BLaER1 (cell line): Measurements from ENCODE around the gene TOB1.

ENCODE experiments used
- H3K27ac ChIP-seq: shearing (Covaris generic); formaldehyde crosslinking; 2 replicates; pipeline ENCODE4 v1.8.1; 2022
- H3K27me3 ChIP-seq: shearing (Covaris generic); formaldehyde crosslinking; 2 replicates; pipeline ENCODE4 v1.8.1; 2022
- H3K36me3 ChIP-seq: shearing (Covaris generic); formaldehyde crosslinking; 2 replicates; pipeline ENCODE4 v1.8.1; 2022
- H3K4me1 ChIP-seq: shearing (Covaris generic); formaldehyde crosslinking; 2 replicates; pipeline ENCODE4 v1.8.1; 2022
- H3K4me2 ChIP-seq: shearing (Covaris generic); formaldehyde crosslinking; 2 replicates; pipeline ENCODE4 v1.8.1; 2022
- H3K4me3 ChIP-seq: shearing (Covaris generic); formaldehyde crosslinking; 2 replicates; pipeline ENCODE4 v1.8.1; 2022
- H3K9ac ChIP-seq: shearing (Covaris generic); formaldehyde crosslinking; 2 replicates; pipeline ENCODE4 v1.8.1; 2022
- H3K9me3 ChIP-seq: shearing (Covaris generic); formaldehyde crosslinking; 2 replicates; pipeline ENCODE4 v1.8.1; 2022
- H4K20me1 ChIP-seq: shearing (Covaris generic); formaldehyde crosslinking; 2 replicates; pipeline ENCODE4 v1.8.1; 2022
- Cebpa-rat ChIP-seq: shearing (Covaris generic); IDR thresholded peaks from 2 replicates; pipeline ENCODE4 v1.8.1; 2022

Gene TOB1

GRCh38 chr17:50841277-50841948 lies 24.7 kb downstream of the TOB1 start:
- H3K27me3 ChIP-seq = no peaks in the 10 kb centered on the region
- H3K4me3 ChIP-seq = no peak overlapping the region
- no peaks in the 10 kb centered on the region for H4K20me1 ChIP-seq
- H3K27ac ChIP-seq = no peak overlapping the region
- H3K9me3 ChIP-seq = no peaks in the 10 kb centered on the region
- H3K4me1 ChIP-seq = peaks cover 10% of the 10 kb centered on the region
- TF ChIP-seq Cebpa-rat = no peak
- H3K4me2 ChIP-seq = no peak overlapping the region
- H3K9ac ChIP-seq = 0 out of 2 replicates have a peak overlapping the region, but pooled peaks have one; percentile 4
- H3K36me3 ChIP-seq = no peaks in the 10 kb centered on the region

GRCh38 chr17:50840311-50840851 lies 25.8 kb downstream of the TOB1 start:
- H3K9me3 ChIP-seq = no peaks in the 10 kb centered on the region
- no peaks in the 10 kb centered on the region for H3K36me3 ChIP-seq
- peaks cover 5% of the 10 kb centered on the region for H3K4me1 ChIP-seq
- H4K20me1 ChIP-seq = no peaks in the 10 kb centered on the region
- H3K27ac ChIP-seq = no peak overlapping the region
- TF ChIP-seq Cebpa-rat = no peak
- H3K4me2 ChIP-seq = no peak overlapping the region
- no peak overlapping the region for H3K9ac ChIP-seq
- no peaks in the 10 kb centered on the region for H3K27me3 ChIP-seq
- no peak overlapping the region for H3K4me3 ChIP-seq

- H3K36me3 ChIP-seq = no peaks in the 10 kb centered on the region
- H3K4me1 ChIP-seq = no peaks in the 10 kb centered on the region
- no peaks in the 10 kb centered on the region for H3K27me3 ChIP-seq
- H3K4me3 ChIP-seq = no peak overlapping the region
- no peak overlapping the region for H3K4me2 ChIP-seq
- H3K9me3 ChIP-seq = no peaks in the 10 kb centered on the region
- no peak overlapping the region for H3K27ac ChIP-seq
- no peak overlapping the region for H3K9ac ChIP-seq
- TF ChIP-seq Cebpa-rat = no peak
- H4K20me1 ChIP-seq = no peaks in the 10 kb centered on the region
These were observed 26.4 kb downstream of the TOB1 start for GRCh38 chr17:50839591-50840310.

GRCh38 chr17:50837980-50838954 lies 27.9 kb downstream of the TOB1 start:
- no peak for TF ChIP-seq Cebpa-rat
- H3K4me3 ChIP-seq = no peak overlapping the region
- no peak overlapping the region for H3K27ac ChIP-seq
- H3K4me1 ChIP-seq = 0 out of 2 replicates have a peak, but pooled peaks cover 7% of the 10 kb centered on the region
- H3K27me3 ChIP-seq = no peaks in the 10 kb centered on the region
- H3K9ac ChIP-seq = no peak overlapping the region
- no peaks in the 10 kb centered on the region for H4K20me1 ChIP-seq
- no peak overlapping the region for H3K4me2 ChIP-seq
- no peaks in the 10 kb centered on the region for H3K9me3 ChIP-seq
- no peaks in the 10 kb centered on the region for H3K36me3 ChIP-seq

GRCh38 chr17:50837286-50837979 lies 28.7 kb downstream of the TOB1 start:
- TF ChIP-seq Cebpa-rat = no peak
- H3K4me3 ChIP-seq = no peak overlapping the region
- H3K27me3 ChIP-seq = no peaks in the 10 kb centered on the region
- no peak overlapping the region for H3K27ac ChIP-seq
- H3K36me3 ChIP-seq = no peaks in the 10 kb centered on the region
- H3K4me2 ChIP-seq = no peak overlapping the region
- no peaks in the 10 kb centered on the region for H4K20me1 ChIP-seq
- no peak overlapping the region for H3K9ac ChIP-seq
- H3K9me3 ChIP-seq = no peaks in the 10 kb centered on the region
- H3K4me1 ChIP-seq = 0 out of 2 replicates have a peak, but pooled peaks cover 7% of the 10 kb centered on the region

- Histone ChIP-seq H3K27me3 (no peaks in the 10 kb centered on the region), H4K20me1 (no peaks in the 10 kb centered on the region), H3K27ac (no peak overlapping the region), H3K4me1 (0 out of 2 replicates have a peak, but pooled peaks cover 7% of the 10 kb centered on the region), H3K4me3 (no peak overlapping the region), H3K4me2 (no peak overlapping the region), H3K9ac (no peak overlapping the region), H3K9me3 (no peaks in the 10 kb centered on the region), H3K36me3 (no peaks in the 10 kb centered on the region)
- no peak for TF ChIP-seq Cebpa-rat
These were observed 29.3 kb downstream of the TOB1 start for GRCh38 chr17:50836826-50837225.

- no peak for TF ChIP-seq Cebpa-rat
- no peak within 1 kb of the TSS for H3K27ac ChIP-seq
- H4K20me1 ChIP-seq = no peaks in the 10 kb centered on the region
- no peaks in the 10 kb centered on the region for H3K36me3 ChIP-seq
- H3K9ac ChIP-seq = no peak within 1 kb of the TSS
- H3K27me3 ChIP-seq = peaks cover under 1% of the 10 kb centered on the region; the same call in 1 of the 2 replicates
- 0 out of 2 replicates have a peak, but pooled peaks cover 7% of the 10 kb centered on the region for H3K4me1 ChIP-seq
- H3K9me3 ChIP-seq = no peaks in the 10 kb centered on the region
- H3K4me2 ChIP-seq = no peak within 1 kb of the TSS
- no peak within 1 kb of the TSS for H3K4me3 ChIP-seq
These were observed 30.6 kb downstream of the TOB1 start, which contains the start of gene WFIKKN2 for GRCh38 chr17:50835301-50836234. Gene WFIKKN2, plus strand, starts transcription at chr17:50835586. Its CDS starts 352 bp downstream, at chr17:50835938.
